Uterus (tissue), 2 donors: ENCODE measurements around the gene LRRC1.

Experiments used
- CTCF ChIP-seq, 4 experiments: fragments of 200-600 bp in 2 of 4; fragments of 450-650 bp in 2 of 4; sonication (generic) in 2 of 4; IDR thresholded peaks; one replicate each; pipeline ENCODE4 v1.5.1; 2016 to 2019; ENCODE audit warnings: antibody characterized with exemption in 4 of 4, mild to moderate bottlenecking in 2 of 4, moderate library complexity in 1 of 4
- POLR2A ChIP-seq, 2 donors: fragments of 450-650 bp; IDR thresholded peaks; one replicate each; pipeline ENCODE4 v1.6.1; 2016; ENCODE audit warnings: antibody characterized with exemption in 2 of 2, mild to moderate bottlenecking in 1 of 2, moderate library complexity in 1 of 2

- no peak for TF ChIP-seq CTCF (IDR thresholded peaks at IDR 0.05)
- TF ChIP-seq POLR2A (IDR thresholded peaks at IDR 0.05): no peak
Measured at GRCh38 chr6:53815381-53816119, 20.7 kb downstream of the LRRC1 start.
